NCI-H1417 (cell line): ENCODE data around the gene CEP250.
A peak's percentile ranks its signal among the peaks of the same experiment; 100 is the strongest.

Source experiments
- DNase-seq, 3 experiments: peaks; one replicate each; lab custom pipeline; 2025; lab: John Stamatoyannopoulos, UW

Gene CEP250

GRCh38 chr20:35561268-35561667 lies 105.9 kb downstream of the CEP250 start:
- DNase-seq, result peak; percentile 47 to 75 (median 51)

GRCh38 chr20:35561671-35562070 lies 106.3 kb downstream of the CEP250 start:
- no peak for DNase-seq

- no peak for DNase-seq
Observed at GRCh38 chr20:35562541-35563110, 107.2 kb downstream of the CEP250 start.

- DNase-seq, result no peak
Observed at GRCh38 chr20:35563834-35564233, 108.4 kb downstream of the CEP250 start.

GRCh38 chr20:35564905-35565304 lies 109.5 kb downstream of the CEP250 start:
- no peak for DNase-seq

- peak in 1 of 3 experiments; percentile 40 for DNase-seq
Observed at GRCh38 chr20:35568645-35569044, 113.2 kb downstream of the CEP250 start.
